DOHH2 (cell line): Measurements from ENCODE around the gene RUNX2.

Experiments used
- H3F3A ChIP-seq: fragments of 200-600 bp; sonication (generic), shearing (Covaris generic); 2 replicates; pipeline ENCODE4 v1.6.0; 2016; ENCODE audit warnings: antibody characterized with exemption, mild to moderate bottlenecking; ENCODE audit not compliant: control insufficient read depth, insufficient read depth
- H3K27ac ChIP-seq: fragments of 200-600 bp; sonication (generic); 2 replicates; pipeline ENCODE4 v1.5.1; 2014; ENCODE audit warnings: low read depth, mild to moderate bottlenecking, low read length, moderate library complexity
- H3K27me3 ChIP-seq: fragments of 200-600 bp; sonication (generic); 2 replicates; pipeline ENCODE4 v1.6.1; 2014; ENCODE audit warnings: mild to moderate bottlenecking, low read length, mixed read lengths; ENCODE audit not compliant: control insufficient read depth
- H3K36me3 ChIP-seq: fragments of 200-600 bp; sonication (generic); 2 replicates; pipeline ENCODE4 v1.6.1; 2014; ENCODE audit warnings: mild to moderate bottlenecking, low read length, moderate library complexity, mixed read lengths; ENCODE audit not compliant: control insufficient read depth
- H3K4me1 ChIP-seq: fragments of 200-600 bp; sonication (generic); 2 replicates; pipeline ENCODE4 v1.6.1; 2014; ENCODE audit warnings: mild to moderate bottlenecking, low read length, mixed read lengths; ENCODE audit not compliant: control insufficient read depth
- H3K4me2 ChIP-seq: fragments of 200-600 bp; sonication (generic); 2 replicates; pipeline ENCODE4 v1.6.0; 2014; ENCODE audit warnings: mild to moderate bottlenecking, low read length, moderate library complexity
- H3K4me3 ChIP-seq: fragments of 200-600 bp; sonication (generic); 2 replicates; pipeline ENCODE4 v1.5.1; 2014; ENCODE audit warnings: mild to moderate bottlenecking, low read length, mixed read lengths
- H3K79me2 ChIP-seq: fragments of 200-600 bp; sonication (generic); 2 replicates; pipeline ENCODE4 v1.6.1; 2014; ENCODE audit warnings: mild to moderate bottlenecking, low read length, mixed read lengths; ENCODE audit not compliant: control insufficient read depth
- H3K9me2 ChIP-seq: fragments of 200-600 bp; sonication (generic); replicated peaks from 2 replicates; pipeline ENCODE4 v1.6.1; 2014; ENCODE audit warnings: mild to moderate bottlenecking, low read length, mixed read lengths; ENCODE audit not compliant: control insufficient read depth
- H3K9me3 ChIP-seq: fragments of 200-600 bp; sonication (generic); 2 replicates; pipeline ENCODE4 v1.6.1; 2014; ENCODE audit warnings: antibody characterized with exemption, low read length, mixed read lengths; ENCODE audit not compliant: control insufficient read depth, insufficient read depth
- H4K20me1 ChIP-seq: fragments of 200-600 bp; sonication (generic); 2 replicates; pipeline ENCODE4 v1.6.0; 2014; ENCODE audit warnings: low read depth, mild to moderate bottlenecking, antibody characterized with exemption, low read length, moderate library complexity; ENCODE audit not compliant: control insufficient read depth, insufficient read depth
- CTCF ChIP-seq: fragments of 200-600 bp; sonication (generic); IDR thresholded peaks from one replicate; pipeline ENCODE4 v1.5.1; 2014; ENCODE audit warnings: antibody characterized with exemption, mild to moderate bottlenecking, low read depth, low read length; ENCODE audit not compliant: poor library complexity, severe bottlenecking
- EZH2phosphoT487 ChIP-seq: fragments of 200-600 bp; sonication (generic); IDR thresholded peaks from 2 replicates; pipeline ENCODE4 v1.6.1; 2017; ENCODE audit warnings: borderline replicate concordance, mild to moderate bottlenecking, antibody characterized with exemption, low read length, moderate library complexity, mixed read lengths

The RUNX2 gene

GRCh38 chr6:45420083-45420908 lies 92.2 kb downstream of the RUNX2 start:
- peaks cover 34% of the 10 kb centered on the region for H3K4me1 ChIP-seq
- H3K27ac ChIP-seq: no peak overlapping the region
- H3K27me3 ChIP-seq: peaks cover 92% of the 10 kb centered on the region
- no peaks in the 10 kb centered on the region for H3K36me3 ChIP-seq
- H3K4me2 ChIP-seq: peak overlapping the region; percentile 7; the same call in 1 of the 2 replicates
- no peak for TF ChIP-seq CTCF
- TF ChIP-seq EZH2phosphoT487: no peak; the same call in 1 of the 2 replicates
- no peaks in the 10 kb centered on the region for H3K9me3 ChIP-seq
- H3K4me3 ChIP-seq: no peak overlapping the region
- no peaks in the 10 kb centered on the region for H3K9me2 ChIP-seq
- H3F3A ChIP-seq: peaks cover 6% of the 10 kb centered on the region
- no peaks in the 10 kb centered on the region; the same call in 1 of the 2 replicates for H4K20me1 ChIP-seq
- no peaks in the 10 kb centered on the region for H3K79me2 ChIP-seq

- no peaks in the 10 kb centered on the region for H3K9me3 ChIP-seq
- TF ChIP-seq EZH2phosphoT487 (peak; percentile 87), CTCF (no peak)
- peaks cover 11% of the 10 kb centered on the region for H3F3A ChIP-seq
- H3K79me2 ChIP-seq: no peaks in the 10 kb centered on the region
- H3K9me2 ChIP-seq: no peaks in the 10 kb centered on the region
- H3K4me3 ChIP-seq: peak overlapping the region; percentile 64
- H4K20me1 ChIP-seq: no peaks in the 10 kb centered on the region; the same call in 1 of the 2 replicates
- no peak overlapping the region for H3K27ac ChIP-seq
- peak overlapping the region; percentile 85 for H3K4me2 ChIP-seq
- no peaks in the 10 kb centered on the region for H3K36me3 ChIP-seq
- H3K27me3 ChIP-seq: peaks cover 90% of the 10 kb centered on the region
- H3K4me1 ChIP-seq: peaks cover 36% of the 10 kb centered on the region
Observed at GRCh38 chr6:45420909-45421708, 93.0 kb downstream of the RUNX2 start.

- no peaks in the 10 kb centered on the region for H3K79me2 ChIP-seq
Observed at GRCh38 chr6:45421709-45422502, 93.8 kb downstream of the RUNX2 start.

More at GRCh38 chr6:45421709-45422502, 93.8 kb downstream of the RUNX2 start:
- no peak overlapping the region for H3K27ac ChIP-seq
- H3K4me1 ChIP-seq: peaks cover 38% of the 10 kb centered on the region
- H3K36me3 ChIP-seq: no peaks in the 10 kb centered on the region
- peak overlapping the region; percentile 64 for H3K4me3 ChIP-seq
- no peaks in the 10 kb centered on the region for H3K9me3 ChIP-seq
- H3K4me2 ChIP-seq: peak overlapping the region; percentile 85
- no peaks in the 10 kb centered on the region for H3K9me2 ChIP-seq
- peaks cover 11% of the 10 kb centered on the region for H3F3A ChIP-seq
- peaks cover 85% of the 10 kb centered on the region for H3K27me3 ChIP-seq
- no peaks in the 10 kb centered on the region; the same call in 1 of the 2 replicates for H4K20me1 ChIP-seq
- peak; percentile 12 for TF ChIP-seq CTCF
- no peak; the same call in 1 of the 2 replicates for TF ChIP-seq EZH2phosphoT487
